PC-9 (cell line): ENCODE data around the gene ABHD8.

Experiments
- CTCF ChIP-seq: fragments of 200-600 bp; sonication (generic); conservative IDR thresholded peaks from 2 replicates; pipeline ENCODE4 v1.6.1; 2017; ENCODE audit warnings: mixed run types, antibody characterized with exemption, mild to moderate bottlenecking, moderate library complexity
- EZH2 ChIP-seq: fragments of 200-600 bp; sonication (generic); IDR thresholded peaks from 2 replicates; pipeline ENCODE4 v1.8.0; 2017; ENCODE audit warnings: antibody characterized with exemption, low read depth

DNA sequence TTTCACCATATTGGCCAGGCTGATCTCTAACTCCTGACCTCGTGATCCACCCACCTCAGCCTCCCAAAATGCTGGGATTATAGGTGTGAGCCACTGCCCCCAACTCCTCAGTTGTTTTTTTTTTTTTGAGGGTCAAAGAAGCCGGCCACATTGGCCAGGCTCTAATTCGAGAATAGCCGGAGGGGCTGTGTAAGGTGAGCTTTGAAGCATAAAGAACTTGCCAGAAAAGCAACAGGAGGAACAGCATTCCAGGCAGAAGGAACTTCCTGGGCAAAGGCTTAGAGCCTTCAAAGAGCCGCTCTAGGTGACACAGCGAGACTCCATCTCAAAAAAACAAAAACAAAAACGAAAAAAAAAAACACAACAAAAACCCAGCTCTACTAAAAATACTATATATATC is 37.2 kb downstream of the ABHD8 start:
- TF ChIP-seq EZH2: no peak
- TF ChIP-seq CTCF: no peak
